Thymus (tissue), 11 donors: Measurements from ENCODE around the gene HOXA9. TPM values are rescaled to one million over a fixed set of nuclear protein-coding genes. Genes with fewer than 3 reads are reported as not detected.

Experiments
- DNase-seq, 9 donors: peaks; one replicate each; pipeline ENCODE4 v3.0.0-alpha.2; 2013; ENCODE audit warnings: low spot score in 9 of 9, low read depth in 6 of 9, missing footprints in 1 of 9
- H3K27ac ChIP-seq, 2 donors: one replicate each; pipeline ENCODE4 v1.5.1; 2013; ENCODE audit warnings: control low read depth in 1 of 2, low read depth in 1 of 2, low read length in 1 of 2, mild to moderate bottlenecking in 1 of 2, moderate library complexity in 1 of 2
- H3K27me3 ChIP-seq, 2 donors: one replicate each; pipeline ENCODE4 v1.5.1; 2013; ENCODE audit warnings: low read length in 1 of 2; ENCODE audit not compliant: control insufficient read depth in 2 of 2, insufficient read depth in 1 of 2
- H3K36me3 ChIP-seq, 2 donors: one replicate each; pipeline ENCODE4 v1.5.1; 2013; ENCODE audit warnings: low read length in 1 of 2, mild to moderate bottlenecking in 1 of 2, moderate library complexity in 1 of 2; ENCODE audit not compliant: control insufficient read depth in 2 of 2, insufficient read depth in 2 of 2
- H3K4me1 ChIP-seq, 2 donors: one replicate each; pipeline ENCODE4 v1.5.1; 2013; ENCODE audit warnings: low read length in 2 of 2; ENCODE audit not compliant: control insufficient read depth in 2 of 2, insufficient read depth in 2 of 2
- H3K4me3 ChIP-seq, 2 donors: one replicate each; pipeline ENCODE4 v1.5.1; 2013; ENCODE audit warnings: low read length in 2 of 2, control low read depth in 1 of 2, mild to moderate bottlenecking in 1 of 2
- H3K9me3 ChIP-seq, 2 donors: one replicate each; pipeline ENCODE4 v1.5.1; 2013; ENCODE audit warnings: low read length in 1 of 2, mild to moderate bottlenecking in 1 of 2; ENCODE audit not compliant: control insufficient read depth in 2 of 2, insufficient read depth in 1 of 2
- WGBS: extraction: QIAGEN DNeasy Blood & Tissue Kit; methylation state at CpG from one replicate; pipeline ENCODE4 v1.1.7; 2013; 5-methylcytosine and 5-hydroxymethylcytosine counted together
- polyA plus RNA-seq: library from polyadenylated mRNA; stranded (reverse); fragments of 200-250 nt; gene quantifications from one replicate; pipeline ENCODE4 v1.2.3, GENCODE V29; 2013
- total RNA-seq: library from RNA; stranded (reverse); fragments of 120-200 nt; gene quantifications from one replicate; pipeline ENCODE4 v1.2.4, GENCODE V29; 2013
- donor health status: healthy.

The HOXA9 gene
- total and polyA plus RNA-seq, 2 donors: 1.5 to 4.9 TPM

GRCh38 chr7:27179030-27179429 is 13.7 kb upstream of the HOXA9 start:
- Histone ChIP-seq H3K27me3 (peaks cover 73 to 100% of the 10 kb centered on the region in 2 donors), H3K4me3 (no peak overlapping the region), H3K27ac (no peak overlapping the region), H3K9me3 (peaks cover 0 to 7% of the 10 kb centered on the region in 2 donors), H3K36me3 (no peaks in the 10 kb centered on the region), H3K4me1 (peaks cover 2 to 27% of the 10 kb centered on the region in 2 donors)
- WGBS: 85% methylated on average over 14 of the region's 14 CpGs
- no peak for DNase-seq

- Histone ChIP-seq H3K4me3 (no peak overlapping the region), H3K4me1 (peaks cover 7 to 22% of the 10 kb centered on the region in 2 donors), H3K27me3 (peaks cover 71 to 100% of the 10 kb centered on the region in 2 donors), H3K36me3 (no peaks in the 10 kb centered on the region), H3K9me3 (peaks cover 0 to 7% of the 10 kb centered on the region in 2 donors), H3K27ac (no peak overlapping the region)
- no peak for DNase-seq
- 96% methylated on average over 6 of the region's 6 CpGs for WGBS
These were observed 13.0 kb upstream of the HOXA9 start for GRCh38 chr7:27178366-27178765.

- Histone ChIP-seq H3K4me3 (no peak overlapping the region), H3K4me1 (peaks cover 10 to 23% of the 10 kb centered on the region in 2 donors), H3K27me3 (peaks cover 75 to 100% of the 10 kb centered on the region in 2 donors), H3K36me3 (no peaks in the 10 kb centered on the region), H3K27ac (no peak overlapping the region), H3K9me3 (peaks cover 0 to 7% of the 10 kb centered on the region in 2 donors)
- no peak for DNase-seq
- whole genome bisulfite sequencing: 94% methylated on average over 5 of the region's 5 CpGs
These were observed 12.5 kb upstream of the HOXA9 start for GRCh38 chr7:27177795-27178320.

GRCh38 chr7:27176962-27177794 is 11.8 kb upstream of the HOXA9 start:
- peaks cover 0 to 10% of the 10 kb centered on the region in 2 donors for H3K9me3 ChIP-seq
- peaks cover 15 to 30% of the 10 kb centered on the region in 2 donors for H3K4me1 ChIP-seq
- H3K36me3 ChIP-seq: no peaks in the 10 kb centered on the region
- 96% methylated on average over 22 of the region's 22 CpGs for WGBS
- no peak for DNase-seq
- H3K27me3 ChIP-seq: peaks cover 74 to 100% of the 10 kb centered on the region in 2 donors
- H3K4me3 ChIP-seq: no peak overlapping the region
- no peak overlapping the region for H3K27ac ChIP-seq

GRCh38 chr7:27176524-27176845 is 11.1 kb upstream of the HOXA9 start:
- DNase-seq: no peak
- WGBS: 81% methylated on average over 3 of the region's 3 CpGs
- H3K4me3 ChIP-seq: no peak overlapping the region
- H3K4me1 ChIP-seq: peaks cover 22 to 37% of the 10 kb centered on the region in 2 donors
- no peak overlapping the region for H3K27ac ChIP-seq
- H3K9me3 ChIP-seq: peaks cover 0 to 10% of the 10 kb centered on the region in 2 donors
- peaks cover 69 to 100% of the 10 kb centered on the region in 2 donors for H3K27me3 ChIP-seq
- H3K36me3 ChIP-seq: no peaks in the 10 kb centered on the region

- DNase-seq: no peak
- H3K27me3 ChIP-seq: peaks cover 64 to 100% of the 10 kb centered on the region in 2 donors
- peaks cover 0 to 10% of the 10 kb centered on the region in 2 donors for H3K9me3 ChIP-seq
- H3K4me1 ChIP-seq: peaks cover 25 to 41% of the 10 kb centered on the region in 2 donors
- H3K36me3 ChIP-seq: no peaks in the 10 kb centered on the region
- 95% methylated on average over 40 of the region's 40 CpGs for WGBS
- no peak overlapping the region for H3K27ac ChIP-seq
- H3K4me3 ChIP-seq: no peak overlapping the region
These were observed 10.5 kb upstream of the HOXA9 start for GRCh38 chr7:27175626-27176523.

GRCh38 chr7:27174874-27175625 is 9.7 kb upstream of the HOXA9 start:
- no peak overlapping the region for H3K27ac ChIP-seq
- H3K4me1 ChIP-seq: peaks cover 29 to 42% of the 10 kb centered on the region in 2 donors
- H3K9me3 ChIP-seq: peaks cover 0 to 10% of the 10 kb centered on the region in 2 donors
- H3K4me3 ChIP-seq: no peak overlapping the region
- DNase-seq: no peak
- H3K36me3 ChIP-seq: no peaks in the 10 kb centered on the region
- peaks cover 59 to 100% of the 10 kb centered on the region in 2 donors for H3K27me3 ChIP-seq
- 93% methylated on average over 12 of the region's 12 CpGs for WGBS

- Histone ChIP-seq H3K27ac (no peak within 1 kb of the TSS), H3K4me1 (peaks cover 29 to 37% of the 10 kb centered on the region in 2 donors), H3K27me3 (peaks cover 55 to 100% of the 10 kb centered on the region in 2 donors), H3K9me3 (peaks cover 0 to 10% of the 10 kb centered on the region in 2 donors), H3K36me3 (no peaks in the 10 kb centered on the region), H3K4me3 (peak within 1 kb of the TSS; percentile 24 to 73)
- 7% methylated on average over 82 of the region's 82 CpGs for WGBS
- DNase-seq: no peak
These were observed 8.9 kb upstream of the HOXA9 start, which contains the start of gene HOXA10 for GRCh38 chr7:27173956-27174873. Gene HOXA10 (minus strand): TSS chr7:27174320. CDS start chr7:27174306, 14 bp downstream.
